Body of pancreas (tissue), 4 donors: ENCODE data around the gene ARHGEF3.

Source experiments
- CTCF ChIP-seq, 7 experiments: fragments of 450-650 bp in 4 of 7; fragments of 200-600 bp in 3 of 7; sonication (generic) in 3 of 7; IDR thresholded peaks; one replicate each; pipeline ENCODE4 v1.5.1; 2016 to 2019; ENCODE audit warnings: antibody characterized with exemption in 7 of 7
- POLR2A ChIP-seq, 3 donors: fragments of 450-650 bp; IDR thresholded peaks; one replicate each; pipeline ENCODE4 v1.6.1; 2016; ENCODE audit warnings: antibody characterized with exemption in 3 of 3, mild to moderate bottlenecking in 2 of 3

GRCh38 chr3:56819016-56819809, 17.5 kb upstream of the ARHGEF3 start:
- no peak for TF ChIP-seq CTCF (IDR thresholded peaks at IDR 0.05)
- no peak for TF ChIP-seq POLR2A (IDR thresholded peaks at IDR 0.05)
